Activated T-helper 1 cell treated with anti-CD3 and anti-CD28 coated beads, Interleukin-2, amount 50 U/mL, for 16 hours (primary cell): ENCODE data around the gene PTPN5.
A peak's percentile ranks its signal among the peaks of the same experiment; 100 is the strongest.

Experiments
- DNase-seq, 2 donors: peaks; one replicate each; pipeline ENCODE4 v3.0.0-alpha.2; 2020; ENCODE audit warnings: low read depth in 1 of 2, low spot score in 1 of 2

The PTPN5 gene

DNA sequence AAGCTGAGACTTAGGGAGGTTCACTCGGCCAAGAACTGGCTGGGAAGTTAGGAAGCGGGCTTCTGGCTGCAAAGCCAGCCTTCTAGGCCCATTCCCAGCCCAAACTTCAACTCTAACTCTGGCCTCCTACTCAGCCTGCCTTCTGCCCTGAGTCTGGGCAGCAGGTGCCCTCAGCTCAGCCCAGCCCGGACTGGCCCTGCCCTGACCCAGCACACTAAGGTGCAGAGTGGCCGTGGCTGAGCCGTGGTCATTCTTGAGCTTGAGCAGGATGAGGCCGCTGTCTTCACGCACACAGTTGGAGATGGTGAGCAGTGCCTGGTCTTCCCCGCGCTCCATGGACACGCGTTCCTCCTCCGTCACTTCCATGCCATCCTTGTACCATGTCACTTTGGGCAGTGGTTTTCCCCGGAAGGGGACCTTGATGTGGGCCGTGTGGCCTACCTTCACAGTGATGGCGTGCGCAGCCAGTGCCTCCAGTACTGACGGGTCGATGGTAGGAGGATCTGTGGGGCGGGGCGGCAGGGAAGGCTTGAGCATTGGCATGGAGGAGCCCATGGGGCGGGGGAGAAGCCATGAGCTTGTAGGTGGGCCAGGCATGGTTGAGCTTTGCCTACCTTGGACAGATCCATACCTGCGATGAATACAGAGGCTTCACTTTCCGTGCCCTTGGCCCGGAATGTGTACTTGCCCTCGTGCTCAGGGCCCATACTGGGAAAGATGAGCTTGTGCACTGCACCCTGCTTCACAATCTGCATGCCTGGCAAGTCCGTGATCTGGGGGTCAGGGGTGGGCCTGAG lies 77.8 kb downstream of the PTPN5 start:
- no peak for DNase-seq

DNA sequence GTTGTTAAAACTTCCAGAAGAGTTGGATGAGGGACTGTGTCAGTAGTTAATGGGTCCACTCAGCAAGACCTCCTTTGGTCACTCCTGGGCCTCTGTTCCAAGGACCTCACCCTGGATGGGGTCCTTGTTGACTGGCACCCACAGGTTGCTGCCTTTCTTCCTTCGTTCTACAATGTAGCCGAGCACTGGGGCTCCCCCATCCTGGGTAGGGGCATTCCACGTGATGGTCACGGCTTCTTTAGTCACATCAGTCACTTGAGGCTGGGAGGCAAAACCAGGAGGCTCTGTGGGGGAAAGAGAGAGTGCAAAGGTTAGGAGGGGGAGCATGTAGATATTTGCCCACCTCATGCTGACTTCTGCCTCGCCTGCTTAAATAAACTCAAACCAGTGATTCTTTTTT lies 81.1 kb downstream of the PTPN5 start:
- DNase-seq = no peak

GRCh38 chr11:18709414-18709813 lies 82.2 kb downstream of the PTPN5 start:
- no peak for DNase-seq

DNA sequence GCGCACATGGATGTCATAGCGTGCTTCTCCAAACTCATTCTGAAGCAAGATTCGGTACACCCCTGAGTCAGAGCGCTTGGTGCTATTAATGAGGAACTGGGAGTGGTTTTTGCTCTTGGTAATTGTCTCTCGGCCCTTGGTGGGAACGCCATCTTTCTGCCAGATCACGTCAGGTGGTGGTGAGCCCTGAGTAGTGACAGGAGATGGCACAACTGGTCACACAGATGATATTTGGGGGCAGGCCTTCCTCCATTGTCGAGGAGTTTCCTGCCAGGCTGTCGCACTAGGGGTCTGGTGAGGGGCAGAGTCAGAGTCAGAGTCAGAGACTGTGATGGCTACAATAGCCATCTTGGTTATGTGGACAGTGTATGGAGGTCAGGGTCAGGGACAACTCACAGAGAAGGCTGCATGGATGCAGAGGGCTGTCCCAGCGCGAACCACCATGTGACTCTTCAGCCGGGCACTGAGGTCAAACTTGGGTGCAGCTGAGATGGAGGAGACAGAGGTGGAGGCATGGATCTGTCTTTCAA lies 83.7 kb downstream of the PTPN5 start:
- DNase-seq = no peak

- peak; percentile 15 to 33 for DNase-seq
Measured at GRCh38 chr11:18706330-18707243, 85.0 kb downstream of the PTPN5 start.

GRCh38 chr11:18705651-18706281 lies 85.8 kb downstream of the PTPN5 start:
- DNase-seq = no peak

DNA sequence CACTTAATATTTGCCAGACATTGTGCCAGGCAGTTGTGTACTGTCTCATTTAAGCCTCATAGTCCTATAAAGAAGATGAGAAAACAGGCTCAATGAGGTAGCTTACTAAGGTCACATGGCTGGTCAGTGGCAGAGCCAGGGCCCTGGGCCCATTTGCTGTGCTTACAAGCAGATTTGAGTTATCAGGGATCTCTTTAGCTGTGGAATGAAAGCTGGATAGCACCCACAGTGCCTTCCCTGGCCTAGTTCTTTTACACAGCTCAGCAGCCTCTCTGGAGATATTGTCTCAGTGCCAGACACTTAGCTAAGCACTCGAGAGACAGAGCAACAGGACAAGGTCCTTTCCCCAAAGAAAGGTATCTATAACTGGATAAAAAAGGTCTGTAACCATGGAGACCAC lies 86.9 kb downstream of the PTPN5 start:
- DNase-seq = no peak

GRCh38 chr11:18704045-18704645 lies 87.5 kb downstream of the PTPN5 start:
- DNase-seq = no peak

DNA sequence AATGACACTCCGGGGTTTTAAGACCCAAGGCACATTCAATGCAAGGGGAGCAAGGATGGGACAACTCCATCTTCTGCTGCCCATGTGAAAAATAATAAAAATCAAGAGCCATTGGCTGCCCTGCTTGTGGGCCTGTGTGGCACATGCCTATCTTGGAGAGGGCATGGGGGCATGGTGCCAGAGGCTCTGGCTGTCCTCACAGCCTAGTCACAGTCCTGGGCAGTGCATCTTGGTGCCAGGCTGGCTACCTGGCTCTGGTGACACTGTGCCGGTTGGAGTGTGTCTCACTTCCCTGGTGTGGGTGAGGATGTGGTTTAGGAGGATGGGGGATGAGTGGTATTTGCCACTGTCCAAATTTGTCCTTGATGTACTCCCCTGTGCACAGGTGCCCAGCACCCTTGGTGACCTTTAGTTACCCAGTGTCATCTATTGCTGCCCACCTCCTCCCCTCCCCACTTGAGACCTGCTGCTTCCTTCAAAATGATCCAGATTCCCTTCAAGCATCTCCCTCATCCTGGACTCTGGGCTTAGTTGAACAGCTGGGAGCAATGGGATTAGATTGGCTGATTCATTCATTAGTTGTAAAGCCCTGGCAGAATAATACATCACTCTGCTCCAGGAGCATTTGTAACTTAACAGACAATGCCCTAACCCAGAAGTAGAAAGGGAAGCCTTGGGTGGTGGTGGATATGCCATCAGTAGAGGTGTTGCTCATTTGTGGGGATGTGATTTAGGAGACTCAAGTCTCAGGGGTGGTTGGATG lies 88.4 kb downstream of the PTPN5 start:
- no peak for DNase-seq

GRCh38 chr11:18701614-18702216 lies 89.9 kb downstream of the PTPN5 start:
- DNase-seq = no peak

GRCh38 chr11:18700872-18701271 lies 90.7 kb downstream of the PTPN5 start:
- no peak for DNase-seq

- no peak for DNase-seq
Measured at GRCh38 chr11:18700375-18700774, 91.2 kb downstream of the PTPN5 start.

DNA sequence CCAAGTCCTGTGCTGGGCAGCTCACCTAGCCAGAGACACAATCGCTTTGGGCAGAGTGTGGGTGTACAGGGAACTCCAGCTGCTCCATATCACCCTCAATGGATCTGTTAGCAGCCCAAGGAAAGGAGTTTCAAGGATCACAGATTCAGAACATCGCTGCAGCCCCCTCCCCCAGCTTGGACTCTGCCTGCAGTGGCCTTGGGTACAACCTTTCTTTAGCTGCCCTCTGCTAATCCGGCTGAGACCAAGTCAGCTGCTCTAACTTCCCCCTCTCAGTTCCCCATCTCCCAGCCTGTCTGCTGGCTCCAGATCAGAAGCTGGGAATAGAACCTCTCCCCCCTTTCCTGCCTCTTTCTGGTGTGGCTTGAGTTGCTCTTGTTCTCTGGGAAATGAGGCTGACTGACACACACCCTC lies 91.7 kb downstream of the PTPN5 start:
- DNase-seq = no peak

GRCh38 chr11:18699269-18699596 lies 92.4 kb downstream of the PTPN5 start:
- no peak for DNase-seq

DNA sequence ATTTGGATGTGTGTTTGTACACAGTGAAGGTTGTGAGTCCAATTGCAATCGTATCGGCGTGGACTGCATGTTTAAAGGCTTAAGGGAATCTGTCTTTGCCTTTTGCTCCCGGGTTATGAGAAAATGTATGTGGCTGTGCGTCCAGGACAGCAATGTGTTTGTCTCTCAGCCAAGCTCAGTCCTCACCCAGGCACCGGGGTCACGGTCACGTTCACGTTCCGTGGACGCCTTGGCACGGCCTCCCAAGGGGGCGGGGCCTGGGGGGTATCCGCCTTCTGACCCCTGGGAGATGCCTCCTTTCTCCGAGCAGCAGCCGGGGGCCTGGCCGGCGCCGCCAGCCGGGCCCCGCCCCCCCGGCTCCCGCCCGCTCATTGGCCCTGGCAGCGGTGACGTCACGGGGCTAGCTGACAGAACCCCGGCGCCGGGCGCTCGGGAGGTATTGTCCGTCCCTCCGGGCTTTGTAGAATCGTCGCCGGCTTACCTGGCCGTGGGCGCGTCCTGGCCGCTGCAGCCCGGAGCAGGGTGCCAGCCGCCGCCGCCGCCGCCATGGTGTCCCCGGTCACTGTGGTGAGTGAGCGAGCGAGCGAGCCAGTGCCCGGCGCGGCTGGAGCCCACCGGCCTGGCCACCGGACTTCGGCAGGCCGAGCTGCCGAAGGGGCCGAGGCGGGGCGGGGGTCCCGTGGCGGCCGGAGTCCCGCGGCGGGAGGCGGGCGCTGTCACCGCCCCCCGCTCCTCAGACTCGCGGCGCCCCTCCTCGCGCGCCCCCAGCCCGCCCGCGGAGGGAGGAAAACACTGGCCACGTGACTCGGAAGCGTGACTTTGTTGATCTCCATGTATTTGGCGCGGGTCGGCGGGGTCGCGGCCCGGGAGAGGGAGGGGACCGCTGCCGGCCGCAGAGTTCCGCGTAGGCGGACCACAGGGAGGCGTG lies 93.0 kb downstream of the PTPN5 start, which contains the start of gene TMEM86A:
Gene TMEM86A (plus strand): TSS at position 439 of the 928 bp plus-strand sequence. CDS start 108 bp downstream, at position 547.
- DNase-seq = peak; percentile 76 to 82

GRCh38 chr11:18697576-18697975 lies 94.0 kb downstream of the PTPN5 start:
- no peak for DNase-seq

GRCh38 chr11:18696638-18697225 lies 94.9 kb downstream of the PTPN5 start:
- no peak for DNase-seq

GRCh38 chr11:18692941-18693760 lies 98.4 kb downstream of the PTPN5 start:
- DNase-seq = no peak
